GM12878 (cell line): ENCODE results near the gene LIMS2. TPM values are rescaled to one million over a fixed set of nuclear protein-coding genes. Genes with fewer than 3 reads are reported as not detected.

ENCODE experiments used
- ATAC-seq: fragments of 200-7000 bp; cut with Tn5 transposase; 3 replicates; pipeline ENCODE4 v1.9.1; 2020; ENCODE audit warnings: mild to moderate bottlenecking, moderate library complexity
- BruUV-seq: library from RNA; stranded (reverse); fragments of 400-500 nt; replicated peaks from 2 replicates; lab custom pipeline; 2021; lab: Mats Ljungman, UMichigan
- CTCF ChIA-PET: fragments of 300-600 bp; sonication (Branson Sonifier 250); formaldehyde crosslinking; extraction: SDS; loops from one replicate; lab custom pipeline; 2021; ENCODE audit warnings: inconsistent platforms; lab: Yijun Ruan, JAX
- POLR2A ChIA-PET: fragments of 350-600 bp; formaldehyde crosslinking; extraction: SDS; loops from one replicate; lab custom pipeline; 2021; ENCODE audit warnings: inconsistent platforms; lab: Charles Lee
- RAD21 ChIA-PET: fragments of 300-600 bp; sonication (Branson Sonifier 250); formaldehyde crosslinking; loops from one replicate; lab custom pipeline; 2023; ENCODE audit warnings: antibody characterized with exemption; ENCODE audit not compliant: unreplicated experiment; lab: Charles Lee
- SMC1A ChIA-PET: fragments of 300-600 bp; sonication (Branson Sonifier 250); formaldehyde crosslinking; loops from one replicate; lab custom pipeline; 2023; ENCODE audit not compliant: unreplicated experiment, uncharacterized antibody; lab: Charles Lee
- DNase-seq: peaks from one replicate; pipeline ENCODE4 v3.0.0-alpha.2; 2011; ENCODE audit warnings: low read depth, low spot score
- FAIRE-seq: peaks from 3 replicates; lab custom pipeline; 2011; peaks lifted over from hg19 to GRCh38; lab: Jason Lieb, UNC
- H2AFZ ChIP-seq: 2 replicates; pipeline ENCODE4 v1.6.0; 2011; ENCODE audit warnings: low read depth, low read length, control low read depth; ENCODE audit not compliant: control insufficient read depth
- H3K27ac ChIP-seq: 2 replicates; pipeline ENCODE4 v1.5.1; 2011; ENCODE audit warnings: control low read depth; ENCODE audit not compliant: control insufficient read depth, insufficient read depth
- H3K27me3 ChIP-seq, 2 experiments: replicated peaks in 1 of 2; 2 replicates each; pipeline versions ENCODE4 v1.6.0 to v1.6.1; 2011; ENCODE audit warnings: low read length in 1 of 2; ENCODE audit not compliant: control insufficient read depth in 2 of 2, insufficient read depth in 2 of 2
- H3K36me3 ChIP-seq, 2 experiments: 2 replicates each; pipeline ENCODE4 v1.5.1; 2011; ENCODE audit warnings: low read length in 1 of 2; ENCODE audit not compliant: control insufficient read depth in 2 of 2, insufficient read depth in 2 of 2
- H3K4me1 ChIP-seq: 2 replicates; pipeline ENCODE4 v1.6.1; 2011; ENCODE audit warnings: mild to moderate bottlenecking, low read length, moderate library complexity, mixed read lengths; ENCODE audit not compliant: control insufficient read depth, insufficient read depth
- H3K4me2 ChIP-seq: 2 replicates; pipeline ENCODE4 v1.6.0; 2011; ENCODE audit warnings: control low read depth; ENCODE audit not compliant: control insufficient read depth, insufficient read depth
- H3K4me3 ChIP-seq: fragments of 200-600 bp; sonication (generic); 2 replicates; pipeline ENCODE4 v1.5.1; 2016
- H3K79me2 ChIP-seq: 2 replicates; pipeline ENCODE4 v1.6.0; 2011; ENCODE audit warnings: low read length; ENCODE audit not compliant: control insufficient read depth, insufficient read depth
- H3K9ac ChIP-seq: 2 replicates; pipeline ENCODE4 v1.8.0; 2011; ENCODE audit warnings: low read length, control low read depth, mixed read lengths; ENCODE audit not compliant: control insufficient read depth, insufficient read depth
- H3K9me3 ChIP-seq: replicated peaks from 3 replicates; pipeline ENCODE4 v1.5.1; 2011; ENCODE audit warnings: mild to moderate bottlenecking, low read length; ENCODE audit not compliant: control insufficient read depth, insufficient read depth
- H4K20me1 ChIP-seq: 2 replicates; pipeline ENCODE4 v1.6.0; 2011; ENCODE audit not compliant: control insufficient read depth, insufficient read depth
- BACH1 ChIP-seq: fragments of 450-650 bp; IDR thresholded peaks from 2 replicates; pipeline ENCODE4 v1.6.1; 2017; ENCODE audit warnings: mild to moderate bottlenecking, borderline replicate concordance
- BHLHE40 ChIP-seq, 2 experiments: fragments of 450-650 bp in 1 of 2; IDR thresholded peaks; 2 replicates each; pipeline ENCODE4 v1.6.1; 2011 to 2017; ENCODE audit warnings: low read depth in 2 of 2, borderline replicate concordance in 1 of 2, improper control_type of control experiment in 1 of 2, low read length in 1 of 2, mild to moderate bottlenecking in 1 of 2
- CEBPZ ChIP-seq: fragments of 150-350 bp; IDR thresholded peaks from 2 replicates; pipeline ENCODE4 v1.6.1; 2016; ENCODE audit warnings: low read depth, low read length
- HDGF ChIP-seq: fragments of 450-650 bp; IDR thresholded peaks from 2 replicates; pipeline ENCODE4 v1.6.1; 2016; ENCODE audit warnings: antibody characterized with exemption
- SREBF2 ChIP-seq: IDR thresholded peaks from 2 replicates; pipeline ENCODE4 v1.6.1; 2012; ENCODE audit warnings: mild to moderate bottlenecking, low read length
- USF2 ChIP-seq: IDR thresholded peaks from 2 replicates; pipeline ENCODE4 v1.6.1; 2011; ENCODE audit warnings: low read depth, low read length, improper control_type of control experiment, borderline replicate concordance
- ZNF384 ChIP-seq: IDR thresholded peaks from 2 replicates; pipeline ENCODE4 v1.6.1; 2012; ENCODE audit warnings: low read depth, mild to moderate bottlenecking, low read length, improper control_type of control experiment, borderline replicate concordance
- WGBS: methylation state at CpG from one replicate; pipeline ENCODE4 v1.1.6; 2016; ENCODE audit warnings: low lambda C conversion rate; ENCODE audit not compliant: insufficient replicate concordance, insufficient coverage; ENCODE audit errors: missing lambda C conversion rate; 5-methylcytosine and 5-hydroxymethylcytosine counted together
- in situ Hi-C: fragments of 300-500 bp; cut with MboI; formaldehyde crosslinking; loops from 9 replicates; pipeline ENCODE4 v1.14.3; 2018; ENCODE audit warnings: mixed read lengths
- intact Hi-C: fragments of 100-400 bp; cut with micrococcal nuclease; formaldehyde crosslinking; loops from one replicate; pipeline ENCODE4 v1.14.2; 2022; ENCODE audit not compliant: unreplicated experiment
- polyA plus RNA-seq, 11 experiments: library from polyadenylated mRNA; depleted of rRNA in 4 of 11; unstranded in 6 of 11; stranded (reverse) in 5 of 11; fragments of >200 nt; fragmentation: Nextera tagmentation in 4 of 11; fragmentation: Illumina TruSeq in 1 of 11; extraction: Ambion mirVana in 4 of 11; extraction: Trizol in 1 of 11; gene quantifications; 1 replicate in 1 of 11; 2 replicates in 10 of 11; pipeline versions ENCODE4 v1.2.1 to v1.2.3, GENCODE V29; 2011 to 2016; ENCODE audit warnings: inconsistent platforms in 2 of 11, missing spikeins in 2 of 11, low read depth in 1 of 11
- total RNA-seq, 4 experiments: library from RNA; depleted of rRNA in 3 of 4; stranded (reverse); fragments of >200 nt in 3 of 4; fragmentation: Illumina TruSeq in 1 of 4; extraction: Trizol in 1 of 4; gene quantifications; 2 replicates each; pipeline versions ENCODE4 v1.2.1 to v1.2.3, GENCODE V29; 2013 to 2021
- TF ChIP-seq, protein P1 (sequence below): IDR thresholded peaks from 2 replicates; pipeline ENCODE4 v1.6.1; 2011; ENCODE audit warnings: borderline replicate concordance, low read depth, mild to moderate bottlenecking, moderate library complexity, mixed read lengths, low read length; ENCODE audit not compliant: insufficient read depth; ENCODE audit errors: extremely low read length

The LIMS2 gene
- total and polyA plus RNA-seq, 10 of the 15 experiments (the other 5 are each of a cell fraction or from before 2014, with no cell fraction given): 0.06 to 0.81 (median 0.16) TPM; not detected in 2

GRCh38 chr2:127655209-127656073, 19.9 kb downstream of the LIMS2 start (continued):
- TF ChIP-seq, protein P1, sequence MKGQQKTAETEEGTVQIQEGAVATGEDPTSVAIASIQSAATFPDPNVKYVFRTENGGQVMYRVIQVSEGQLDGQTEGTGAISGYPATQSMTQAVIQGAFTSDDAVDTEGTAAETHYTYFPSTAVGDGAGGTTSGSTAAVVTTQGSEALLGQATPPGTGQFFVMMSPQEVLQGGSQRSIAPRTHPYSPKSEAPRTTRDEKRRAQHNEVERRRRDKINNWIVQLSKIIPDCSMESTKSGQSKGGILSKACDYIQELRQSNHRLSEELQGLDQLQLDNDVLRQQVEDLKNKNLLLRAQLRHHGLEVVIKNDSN: no peak
- TF ChIP-seq CEBPZ: no peak
- TF ChIP-seq BACH1: no peak
- TF ChIP-seq HDGF: no peak
- no peak for TF ChIP-seq USF2

DNA sequence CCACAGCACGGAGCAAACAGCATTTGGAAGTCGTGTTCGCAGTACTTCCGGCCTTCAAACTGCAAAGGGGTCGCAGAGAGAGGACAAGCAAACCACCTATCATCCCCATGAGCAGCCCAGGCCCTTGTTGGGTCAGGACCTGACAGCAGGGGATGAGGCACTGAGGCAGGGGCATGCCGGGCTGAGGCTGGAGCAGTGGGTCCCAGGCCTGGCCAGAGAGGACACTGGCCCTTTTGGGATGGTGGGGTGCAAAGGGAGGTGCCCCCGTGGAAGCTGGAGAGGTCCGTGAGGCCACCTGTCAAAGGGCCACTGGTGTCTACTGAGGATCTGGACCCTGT, 20.5 kb downstream of the LIMS2 start:
- SMC1A ChIA-PET: no interaction called here
- no peaks in the 10 kb centered on the region for H3K4me1 ChIP-seq
- no peaks in the 10 kb centered on the region for H3K36me3 ChIP-seq
- ATAC-seq: no peak
- in situ Hi-C loops: no loop called here
- intact Hi-C loops: no loop called here
- no peaks in the 10 kb centered on the region for H3K79me2 ChIP-seq
- no peak for TF ChIP-seq SREBF2
- no peak for TF ChIP-seq BHLHE40 (IDR thresholded peaks at IDR 0.05; ENCODE audit: borderline replicate concordance in 1 of 2, low read depth in 2 of 2, low read length in 1 of 2)
- no peak for TF ChIP-seq ZNF384
- H2AFZ ChIP-seq: no peak overlapping the region
- RAD21 ChIA-PET: interaction anchor here (1.0 to 3.1 kb wide), 2 partner anchors 15 to 64 kb away, joined by 3 to 12 read pairs; no protein-coding TSS in a partner anchor
- POLR2A ChIA-PET: no interaction called here
- H3K9ac ChIP-seq: no peak overlapping the region
- WGBS: 42% methylated on average over 8 of the region's 8 CpGs
- H4K20me1 ChIP-seq: no peaks in the 10 kb centered on the region
- no peak for FAIRE-seq
- H3K27ac ChIP-seq: no peak overlapping the region
- no TSS peak for BruUV-seq
- no peaks in the 10 kb centered on the region for H3K9me3 ChIP-seq
- H3K4me3 ChIP-seq: no peak overlapping the region
- no peak for DNase-seq
- H3K4me2 ChIP-seq: no peak overlapping the region
- CTCF ChIA-PET: interaction anchor here (1.4 to 1.6 kb wide), 2 partner anchors 10 to 65 kb away, joined by 3 read pairs; no protein-coding TSS in a partner anchor
- no peaks in the 10 kb centered on the region for H3K27me3 ChIP-seq
